T1000 (cell line): ENCODE measurements around the gene TAB2.
"Not testable (repeated sequence)": the region's sequence is repeated elsewhere in the genome, so short reads cannot be mapped to it uniquely, and the experiment has no call there.

Source experiments
- DNase-seq: peaks from one replicate; lab custom pipeline; 2025; ENCODE audit warnings: mixed read lengths; lab: John Stamatoyannopoulos, UW

Gene TAB2

GRCh38 chr6:149334201-149334600, 16.7 kb downstream of the TAB2 start:
- no peak for DNase-seq

- DNase-seq: no peak
These were observed 17.2 kb downstream of the TAB2 start for GRCh38 chr6:149334682-149335160.

DNA sequence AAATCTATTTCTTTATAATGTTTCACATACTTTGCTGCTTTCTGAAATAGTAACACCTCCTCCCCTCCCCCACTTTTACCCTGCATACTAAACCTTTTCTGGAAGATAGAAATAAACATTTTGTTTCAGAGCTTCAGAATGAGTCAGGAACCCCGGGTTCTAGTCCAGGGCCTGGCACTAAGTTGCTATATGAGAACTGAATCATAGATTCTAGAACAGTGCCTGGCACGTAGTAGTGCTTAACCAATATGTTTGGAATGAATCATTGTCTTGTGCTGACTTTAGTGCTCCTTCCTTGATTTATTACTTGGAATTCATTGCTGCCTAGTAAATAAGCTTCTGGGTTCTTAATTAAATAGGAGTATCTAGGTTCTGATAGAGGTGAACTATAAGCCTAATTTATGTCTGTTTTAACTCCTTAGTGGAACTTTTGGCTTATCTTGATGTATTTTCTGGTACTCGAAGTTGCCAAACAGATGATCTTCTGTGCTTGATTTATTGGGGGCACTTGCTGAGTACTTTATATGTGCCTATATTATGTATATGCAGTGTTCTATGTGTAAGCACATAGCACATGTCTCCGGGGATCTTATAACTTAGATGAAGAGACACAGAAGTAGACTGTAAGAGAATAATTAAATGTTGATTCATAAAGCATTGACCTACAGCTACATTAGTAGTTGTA, 18.6 kb downstream of the TAB2 start:
- DNase-seq: no peak

DNA sequence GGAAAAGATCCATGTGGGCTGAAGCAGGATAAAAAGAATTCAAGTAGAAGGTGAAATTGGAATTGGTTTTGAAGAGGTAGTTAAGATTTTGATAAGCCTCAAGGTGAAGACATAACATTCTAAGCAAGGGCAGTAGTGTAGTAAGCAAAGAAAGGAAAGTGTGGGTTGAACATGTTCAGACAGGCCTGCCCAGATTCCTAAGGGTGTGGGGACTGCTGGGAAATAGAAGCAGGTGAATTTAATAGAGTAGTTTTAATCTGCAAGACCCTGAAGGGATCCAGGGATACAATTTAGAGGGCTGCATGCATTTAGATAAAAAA, 19.1 kb downstream of the TAB2 start:
- DNase-seq: no peak

- DNase-seq: no peak
These were observed 19.8 kb downstream of the TAB2 start for GRCh38 chr6:149337320-149337719.

- no peak for DNase-seq
These were observed 22.7 kb downstream of the TAB2 start for GRCh38 chr6:149340200-149340599.

DNA sequence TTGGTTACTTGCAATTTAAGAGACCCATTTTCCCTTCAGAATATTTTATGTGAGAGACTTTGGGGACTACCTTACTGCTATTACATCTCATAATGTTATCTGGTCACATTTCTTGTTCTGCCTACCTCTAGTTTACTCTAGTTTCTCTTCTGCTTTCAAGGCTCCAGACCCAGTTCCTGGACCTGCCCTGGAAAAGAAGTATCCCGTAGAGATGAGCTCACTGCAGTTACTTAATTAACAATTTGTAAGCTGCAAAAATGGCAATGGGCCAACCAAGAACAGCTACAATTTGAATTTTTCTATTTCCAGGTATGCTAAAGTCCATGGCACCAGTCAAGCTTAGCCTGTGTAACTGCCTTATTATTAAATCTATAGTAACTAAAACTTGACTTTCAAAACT, 25.0 kb downstream of the TAB2 start:
- no peak for DNase-seq

DNA sequence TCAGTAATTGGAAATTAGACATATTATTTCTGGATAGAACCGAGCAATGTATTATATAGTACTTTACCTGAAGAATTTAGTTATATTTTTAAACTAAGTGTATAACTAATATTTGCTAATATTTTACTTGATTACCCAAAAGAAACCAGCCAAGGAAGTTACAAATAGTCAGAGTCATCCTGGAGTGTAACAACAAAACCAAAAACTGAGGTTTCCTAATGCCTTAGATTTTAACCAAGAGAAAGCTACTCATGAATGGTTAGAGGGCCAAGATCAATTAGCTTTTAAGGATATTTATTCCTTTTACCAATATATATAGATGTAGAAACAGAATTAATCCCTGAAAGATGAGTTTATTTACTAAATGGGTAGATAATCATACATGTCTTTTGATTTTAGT, 26.0 kb downstream of the TAB2 start:
- no peak for DNase-seq

DNA sequence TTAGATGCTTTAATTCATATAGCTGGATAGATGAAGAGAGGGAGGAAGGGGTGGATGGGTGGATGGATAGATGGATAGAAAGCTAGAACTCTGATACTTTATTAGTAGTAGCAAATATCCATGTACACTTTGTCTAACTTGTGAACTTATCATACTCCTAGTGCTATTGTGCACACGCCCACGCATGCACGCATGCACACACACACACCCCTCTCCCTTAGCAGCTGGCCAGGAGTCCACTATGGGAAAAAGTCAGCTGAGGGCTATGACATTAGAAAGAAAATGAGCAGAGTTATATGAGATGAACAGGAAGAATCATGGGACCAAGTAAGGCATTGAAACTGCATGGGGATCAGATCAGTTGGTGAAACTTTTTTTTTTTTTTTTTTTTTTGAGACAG, 28.6 kb downstream of the TAB2 start:
- no peak for DNase-seq

DNA sequence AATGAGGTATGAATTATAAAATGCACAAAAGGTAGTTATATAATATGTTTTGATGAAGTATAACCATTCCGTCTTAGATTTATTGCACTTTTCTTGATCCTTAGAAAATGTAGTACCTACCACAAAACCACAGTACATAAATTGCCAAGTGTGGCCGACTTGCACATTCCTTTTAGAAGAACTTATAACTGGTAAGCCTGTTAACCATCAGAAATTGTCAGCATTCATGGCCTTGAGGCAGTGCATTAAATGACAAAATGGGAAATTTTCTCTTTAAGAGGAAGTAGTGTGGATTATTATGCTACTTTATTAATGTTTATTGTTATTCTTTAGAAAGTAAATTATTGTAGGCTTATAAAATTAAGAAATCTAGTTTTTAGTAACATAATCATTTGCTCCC, 29.6 kb downstream of the TAB2 start:
- DNase-seq: no peak

- DNase-seq: not testable (repeated sequence)
These were observed 31.8 kb downstream of the TAB2 start for GRCh38 chr6:149349279-149349678.

GRCh38 chr6:149354009-149354408, 36.5 kb downstream of the TAB2 start:
- no peak for DNase-seq

DNA sequence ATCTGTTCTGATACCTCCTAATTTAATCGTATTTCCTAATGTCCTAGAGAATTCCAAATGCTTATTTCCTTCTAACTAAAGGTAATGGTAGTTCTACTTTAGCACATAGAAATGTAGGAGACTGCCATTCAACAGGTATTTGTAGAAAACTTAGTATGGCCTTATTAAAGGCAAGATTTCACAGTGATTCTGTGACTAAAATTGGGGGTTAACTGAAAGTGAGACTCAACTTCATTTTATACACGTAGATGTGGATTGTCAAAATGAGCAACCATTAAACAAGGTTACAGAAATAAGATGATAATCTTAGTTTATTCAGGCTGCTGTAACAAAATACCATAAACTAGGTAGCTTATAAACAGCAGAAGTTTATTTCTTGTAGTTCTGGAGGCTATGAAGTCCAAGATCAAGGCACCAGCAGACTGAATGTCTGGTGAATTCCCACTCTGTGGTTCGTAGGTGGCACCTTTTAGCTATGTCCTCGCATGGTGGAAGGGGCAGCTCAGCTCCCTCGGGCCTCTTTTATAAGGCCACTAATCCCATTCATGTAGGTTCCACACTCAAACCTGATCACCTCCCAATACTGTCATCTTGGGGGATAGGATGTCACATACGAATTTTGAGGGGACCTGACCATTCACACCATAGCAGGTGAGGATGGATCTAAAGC, 38.7 kb downstream of the TAB2 start:
- DNase-seq: no peak

- DNase-seq: no peak
These were observed 40.4 kb downstream of the TAB2 start for GRCh38 chr6:149357726-149358538.

GRCh38 chr6:149359440-149359839, 41.9 kb downstream of the TAB2 start:
- no peak for DNase-seq

- DNase-seq: no peak
These were observed 43.0 kb downstream of the TAB2 start for GRCh38 chr6:149360536-149360935.

DNA sequence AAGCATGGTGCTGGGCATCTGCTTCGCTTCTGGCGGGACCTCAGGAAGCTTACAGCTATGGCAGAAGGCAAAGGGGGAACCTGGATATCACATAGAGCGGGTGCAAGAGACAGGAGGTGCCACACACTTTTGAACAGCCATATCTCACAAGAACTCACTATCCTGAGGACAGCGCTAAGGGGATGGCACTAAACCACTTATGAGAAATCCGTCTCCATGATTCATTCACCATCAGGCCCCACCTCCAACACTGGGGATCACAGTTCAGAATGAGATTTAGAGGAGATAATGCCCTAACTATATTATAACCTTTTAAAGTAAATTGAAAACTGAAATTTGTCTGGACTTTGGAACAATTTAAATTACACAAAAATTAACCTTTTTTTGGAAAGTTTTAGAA, 44.8 kb downstream of the TAB2 start:
- DNase-seq: no peak

DNA sequence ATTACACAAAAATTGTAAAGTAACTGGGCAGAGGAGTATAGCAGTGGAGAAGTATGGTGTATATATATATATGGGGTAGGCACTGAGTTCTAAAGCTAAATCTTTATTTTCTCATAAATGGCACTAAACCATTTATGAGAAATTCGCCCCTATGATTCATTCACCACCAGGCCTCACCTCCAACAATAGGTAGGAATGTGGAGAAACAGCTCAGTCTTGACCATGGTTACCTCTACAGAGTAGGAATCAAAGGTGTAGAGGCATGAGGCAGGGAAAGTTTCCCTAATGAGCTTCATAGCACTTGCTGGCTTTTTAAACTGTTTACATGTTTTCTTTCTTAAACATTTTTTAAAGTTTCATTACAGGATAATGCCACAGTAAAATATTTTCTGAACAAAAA, 45.6 kb downstream of the TAB2 start:
- DNase-seq: no peak

GRCh38 chr6:149364557-149364956, 47.0 kb downstream of the TAB2 start:
- no peak for DNase-seq

GRCh38 chr6:149365197-149365596, 47.7 kb downstream of the TAB2 start:
- DNase-seq: no peak

DNA sequence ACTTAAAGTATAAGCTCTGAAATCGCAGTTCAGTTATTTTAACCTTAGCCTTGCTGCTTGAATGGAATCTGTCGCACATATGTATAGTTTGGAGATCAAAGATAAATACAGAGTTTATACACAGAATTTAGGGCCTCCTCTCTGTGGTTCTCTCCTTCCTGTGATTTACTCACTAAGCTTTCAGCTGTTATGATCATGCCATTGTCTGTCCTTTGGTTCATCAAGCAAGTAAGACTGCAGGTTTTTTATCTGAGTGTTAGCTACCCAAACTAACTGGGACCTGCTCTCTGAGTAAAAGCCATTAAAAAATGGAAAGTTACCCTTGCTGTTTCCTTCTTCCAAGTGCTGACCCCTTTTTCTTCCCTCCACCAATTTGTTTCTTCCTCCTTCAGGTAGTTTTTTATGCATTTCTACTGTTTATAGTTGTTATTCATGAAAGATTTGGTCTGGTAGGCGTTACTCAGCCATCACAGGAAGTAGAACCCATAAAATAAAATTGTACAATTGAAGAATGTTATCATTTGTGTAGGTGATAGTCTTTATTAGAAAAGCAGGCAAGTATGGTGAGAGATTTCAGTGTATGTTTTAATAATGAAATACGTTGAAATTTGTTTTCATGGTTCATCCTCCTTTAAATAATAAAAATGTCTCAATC, 48.9 kb downstream of the TAB2 start:
- no peak for DNase-seq

DNA sequence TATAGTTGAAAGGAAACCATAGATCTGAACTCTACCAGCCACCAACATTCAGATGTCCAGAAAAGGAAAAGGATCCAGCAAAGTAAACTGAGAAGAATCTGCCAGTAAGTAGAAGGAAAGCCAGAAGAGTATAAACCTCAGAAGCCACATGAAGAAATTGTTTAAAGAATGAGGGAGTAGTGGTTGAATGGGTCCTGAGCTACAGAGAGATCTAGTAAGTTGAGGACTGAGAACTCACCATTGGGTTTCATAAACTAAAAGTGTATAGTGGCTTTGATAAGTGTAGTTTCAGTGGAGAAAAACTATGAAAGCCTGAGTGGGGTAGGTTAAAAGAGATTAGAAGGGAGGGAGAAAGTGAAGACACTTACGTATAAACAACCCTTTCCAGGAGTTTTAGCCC, 50.6 kb downstream of the TAB2 start:
- no peak for DNase-seq

DNA sequence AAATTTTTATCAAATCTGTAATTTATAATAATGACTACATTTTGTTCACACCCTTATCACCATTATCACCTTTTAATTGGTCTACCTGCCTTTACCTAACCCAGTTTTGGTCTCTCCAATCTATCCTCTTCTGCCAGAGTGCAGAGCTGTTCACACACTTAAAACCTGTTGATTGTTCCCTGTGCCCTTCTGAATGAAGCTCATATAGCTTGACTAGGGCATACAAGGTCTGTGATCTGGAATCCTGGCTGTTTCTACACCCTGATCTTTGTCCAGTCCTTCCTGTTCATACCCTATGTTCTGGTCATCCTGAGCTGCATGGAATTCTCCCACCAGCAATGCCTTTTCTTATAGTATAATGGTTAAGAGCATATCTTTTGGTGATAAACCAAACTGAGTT, 53.6 kb downstream of the TAB2 start:
- no peak for DNase-seq
